Loucy (cell line): ENCODE measurements around the gene UTP3.

Experiments
- EZH2phosphoT487 ChIP-seq: fragments of 200-600 bp; IDR thresholded peaks from 2 replicates; pipeline ENCODE4 v1.6.1; 2018; ENCODE audit warnings: antibody characterized with exemption, mild to moderate bottlenecking, moderate library complexity, borderline replicate concordance
- TF ChIP-seq, protein P1 (sequence below): fragments of 200-600 bp; sonication (generic); conservative IDR thresholded peaks from 2 replicates; pipeline ENCODE4 v1.5.1; 2014; ENCODE audit warnings: mild to moderate bottlenecking, antibody characterized with exemption, low read length

DNA sequence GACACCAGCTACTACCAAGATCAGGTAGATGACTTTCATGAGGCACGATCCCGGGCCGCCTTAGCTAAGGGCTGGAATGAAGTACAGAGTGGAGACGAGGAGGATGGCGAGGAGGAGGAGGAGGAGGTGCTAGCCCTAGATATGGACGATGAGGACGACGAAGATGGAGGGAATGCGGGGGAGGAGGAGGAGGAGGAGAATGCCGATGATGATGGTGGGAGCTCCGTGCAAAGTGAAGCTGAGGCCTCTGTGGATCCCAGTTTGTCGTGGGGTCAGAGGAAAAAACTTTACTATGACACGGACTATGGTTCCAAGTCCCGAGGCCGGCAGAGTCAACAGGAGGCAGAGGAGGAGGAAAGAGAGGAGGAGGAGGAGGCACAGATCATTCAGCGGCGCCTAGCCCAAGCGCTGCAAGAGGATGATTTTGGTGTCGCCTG, 481 bp downstream of the UTP3 start:
- TF ChIP-seq, protein P1, sequence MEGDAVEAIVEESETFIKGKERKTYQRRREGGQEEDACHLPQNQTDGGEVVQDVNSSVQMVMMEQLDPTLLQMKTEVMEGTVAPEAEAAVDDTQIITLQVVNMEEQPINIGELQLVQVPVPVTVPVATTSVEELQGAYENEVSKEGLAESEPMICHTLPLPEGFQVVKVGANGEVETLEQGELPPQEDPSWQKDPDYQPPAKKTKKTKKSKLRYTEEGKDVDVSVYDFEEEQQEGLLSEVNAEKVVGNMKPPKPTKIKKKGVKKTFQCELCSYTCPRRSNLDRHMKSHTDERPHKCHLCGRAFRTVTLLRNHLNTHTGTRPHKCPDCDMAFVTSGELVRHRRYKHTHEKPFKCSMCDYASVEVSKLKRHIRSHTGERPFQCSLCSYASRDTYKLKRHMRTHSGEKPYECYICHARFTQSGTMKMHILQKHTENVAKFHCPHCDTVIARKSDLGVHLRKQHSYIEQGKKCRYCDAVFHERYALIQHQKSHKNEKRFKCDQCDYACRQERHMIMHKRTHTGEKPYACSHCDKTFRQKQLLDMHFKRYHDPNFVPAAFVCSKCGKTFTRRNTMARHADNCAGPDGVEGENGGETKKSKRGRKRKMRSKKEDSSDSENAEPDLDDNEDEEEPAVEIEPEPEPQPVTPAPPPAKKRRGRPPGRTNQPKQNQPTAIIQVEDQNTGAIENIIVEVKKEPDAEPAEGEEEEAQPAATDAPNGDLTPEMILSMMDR, result no peak
- no peak for TF ChIP-seq EZH2phosphoT487
